NCI-H187 (cell line): ENCODE results near the gene C1orf159.
"Not testable (repeated sequence)": the region's sequence is repeated elsewhere in the genome, so short reads cannot be mapped to it uniquely, and the experiment has no call there.

Experiments used
- DNase-seq, 2 experiments: peaks; one replicate each; lab custom pipeline; 2025; lab: John Stamatoyannopoulos, UW

C1orf159 gene

GRCh38 chr1:1067284-1067859 is 48.5 kb downstream of the C1orf159 start:
- no peak for DNase-seq

- no peak for DNase-seq
Observed at GRCh38 chr1:1066403-1067283, 49.2 kb downstream of the C1orf159 start.

- DNase-seq = not testable (repeated sequence)
Observed at GRCh38 chr1:1065940-1066304, 50.0 kb downstream of the C1orf159 start.

GRCh38 chr1:1065265-1065939 is 50.5 kb downstream of the C1orf159 start:
- DNase-seq = no peak

- peak in 1 of 2 experiments; percentile 33 for DNase-seq
Observed at GRCh38 chr1:1063945-1064831, 51.7 kb downstream of the C1orf159 start.

GRCh38 chr1:1063261-1063944 is 52.5 kb downstream of the C1orf159 start:
- no peak for DNase-seq

GRCh38 chr1:1062348-1063163 is 53.3 kb downstream of the C1orf159 start:
- DNase-seq = no peak

GRCh38 chr1:1061682-1062345 is 54.1 kb downstream of the C1orf159 start:
- DNase-seq = no peak

GRCh38 chr1:1060281-1061000 is 55.4 kb downstream of the C1orf159 start:
- no peak for DNase-seq

GRCh38 chr1:1059494-1060280 is 56.2 kb downstream of the C1orf159 start:
- peak; percentile 35 to 83 for DNase-seq

- DNase-seq = no peak
Observed at GRCh38 chr1:1058921-1059493, 56.9 kb downstream of the C1orf159 start.

- no peak for DNase-seq
Observed at GRCh38 chr1:1058088-1058905, 57.6 kb downstream of the C1orf159 start.

GRCh38 chr1:1057769-1058087 is 58.2 kb downstream of the C1orf159 start:
- not testable (repeated sequence) for DNase-seq

- DNase-seq = no peak
Observed at GRCh38 chr1:1055841-1056736, 59.8 kb downstream of the C1orf159 start.

- DNase-seq = no peak
Observed at GRCh38 chr1:1054971-1055370, 60.9 kb downstream of the C1orf159 start.

- no peak for DNase-seq
Observed at GRCh38 chr1:1054099-1054700, 61.7 kb downstream of the C1orf159 start.
